GM18868 (cell line): ENCODE data around the gene MYO5B.

ENCODE experiments used
- ATAC-seq: cut with Tn5 transposase; IDR thresholded peaks from one replicate; pipeline ENCODE4 v1.9.1; 2021; ENCODE audit warnings: mild to moderate bottlenecking, moderate library complexity; ENCODE audit not compliant: unreplicated experiment

Gene MYO5B

GRCh38 chr18:49934457-49934856 is 260.5 kb downstream of the MYO5B start:
- peak; percentile 68 for ATAC-seq

- ATAC-seq: no peak
Measured at GRCh38 chr18:49933530-49934128, 261.3 kb downstream of the MYO5B start.

GRCh38 chr18:49931760-49932159 is 263.2 kb downstream of the MYO5B start:
- no peak for ATAC-seq

- ATAC-seq: no peak
Measured at GRCh38 chr18:49931179-49931578, 263.8 kb downstream of the MYO5B start.

- ATAC-seq: no peak
Measured at GRCh38 chr18:49926106-49926745, 268.7 kb downstream of the MYO5B start.

GRCh38 chr18:49924293-49924983 is 270.5 kb downstream of the MYO5B start:
- no peak for ATAC-seq

GRCh38 chr18:49922228-49922627 is 272.7 kb downstream of the MYO5B start:
- ATAC-seq: no peak

DNA sequence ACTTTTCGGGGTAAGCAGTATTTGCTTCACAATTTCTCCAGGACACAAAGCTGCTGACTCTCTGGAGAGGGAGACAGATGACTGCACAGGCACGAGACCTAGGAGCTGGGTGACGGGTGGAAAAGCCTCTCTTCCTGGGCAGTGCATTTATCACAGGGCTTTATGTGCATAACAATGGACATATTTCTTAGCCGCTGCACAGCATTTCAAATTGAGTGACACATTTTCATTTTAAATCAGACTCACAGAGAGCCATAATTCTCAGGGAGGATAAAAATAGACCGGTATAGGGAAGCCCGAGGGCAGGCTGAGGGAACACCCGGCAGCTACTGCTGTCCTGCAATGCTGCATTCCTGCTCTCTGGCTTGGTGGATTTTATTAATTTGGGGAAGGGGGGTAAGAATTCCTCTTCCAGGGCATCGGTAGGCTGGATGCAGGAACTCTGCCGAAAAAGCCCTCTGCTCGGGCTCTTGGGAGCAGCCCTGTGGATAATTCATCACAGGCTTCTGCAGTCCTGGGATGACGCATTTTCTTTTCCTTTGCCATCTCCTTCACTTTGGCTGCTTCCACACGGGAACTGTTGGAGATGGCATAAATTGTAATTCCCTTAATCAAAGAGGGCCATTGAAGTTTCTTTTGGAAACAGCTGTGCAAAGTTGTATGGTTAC is 273.5 kb downstream of the MYO5B start:
- no peak for ATAC-seq

GRCh38 chr18:49920731-49921130 is 274.2 kb downstream of the MYO5B start:
- ATAC-seq: no peak

DNA sequence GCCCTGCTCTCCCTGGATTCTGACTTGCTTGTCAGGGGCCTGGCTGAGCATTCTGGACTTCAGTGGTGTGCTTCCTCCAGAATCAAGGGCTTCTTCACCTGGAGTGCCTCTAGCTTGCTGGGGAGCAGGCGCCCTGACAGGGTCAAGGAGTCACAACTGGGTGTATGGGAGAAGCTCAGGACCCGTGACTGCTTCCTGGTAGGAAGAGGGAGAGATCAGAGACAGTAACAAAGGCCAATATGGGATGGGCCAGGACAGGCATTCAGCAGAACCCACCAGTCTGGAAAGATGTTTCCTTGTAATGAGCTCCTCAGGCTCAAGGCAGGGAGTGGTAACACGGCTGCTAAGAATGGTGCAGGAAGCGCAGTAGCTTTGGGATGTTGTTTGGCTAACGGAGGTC is 277.2 kb downstream of the MYO5B start:
- ATAC-seq: no peak

- no peak for ATAC-seq
Measured at GRCh38 chr18:49915352-49915751, 279.6 kb downstream of the MYO5B start.

DNA sequence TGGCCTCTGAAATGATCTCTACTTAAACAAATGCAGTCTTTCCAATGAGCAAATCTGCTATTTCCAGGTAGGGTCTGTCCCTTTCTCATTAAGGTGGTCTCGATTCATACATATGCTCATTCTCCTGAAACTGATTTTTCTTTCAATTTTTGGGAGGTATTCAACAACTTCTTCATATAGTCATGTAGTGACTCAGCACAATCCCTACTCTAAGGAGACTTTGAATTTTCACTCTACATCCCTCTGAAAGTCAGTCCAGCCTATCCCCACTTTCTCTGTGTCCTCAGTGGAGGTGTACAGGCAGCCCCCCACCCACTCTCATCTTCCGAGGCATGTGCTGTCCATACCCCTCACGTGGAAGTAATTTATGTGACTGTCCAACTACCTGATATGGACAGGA is 281.7 kb downstream of the MYO5B start:
- no peak for ATAC-seq

DNA sequence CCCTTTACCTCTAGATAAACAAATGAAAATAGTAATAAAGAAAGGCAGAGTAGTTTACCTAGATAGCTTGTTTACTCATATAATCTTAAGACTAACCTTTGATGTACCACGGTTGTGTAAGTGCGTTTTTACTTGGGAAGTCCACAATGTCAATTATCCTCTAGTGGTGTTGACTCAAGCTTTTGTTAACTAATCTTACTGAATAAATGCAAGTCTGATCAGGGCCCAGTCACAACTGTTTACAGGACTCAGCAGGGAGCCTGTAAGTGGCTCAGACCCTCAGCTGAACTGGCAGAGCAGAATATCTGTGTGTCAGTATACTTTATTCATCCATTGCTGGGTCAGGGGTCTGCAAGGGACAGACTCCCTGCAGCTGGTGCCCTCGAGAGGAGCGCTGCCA is 283.5 kb downstream of the MYO5B start:
- no peak for ATAC-seq

- ATAC-seq: no peak
Measured at GRCh38 chr18:49910986-49911385, 284.0 kb downstream of the MYO5B start.

DNA sequence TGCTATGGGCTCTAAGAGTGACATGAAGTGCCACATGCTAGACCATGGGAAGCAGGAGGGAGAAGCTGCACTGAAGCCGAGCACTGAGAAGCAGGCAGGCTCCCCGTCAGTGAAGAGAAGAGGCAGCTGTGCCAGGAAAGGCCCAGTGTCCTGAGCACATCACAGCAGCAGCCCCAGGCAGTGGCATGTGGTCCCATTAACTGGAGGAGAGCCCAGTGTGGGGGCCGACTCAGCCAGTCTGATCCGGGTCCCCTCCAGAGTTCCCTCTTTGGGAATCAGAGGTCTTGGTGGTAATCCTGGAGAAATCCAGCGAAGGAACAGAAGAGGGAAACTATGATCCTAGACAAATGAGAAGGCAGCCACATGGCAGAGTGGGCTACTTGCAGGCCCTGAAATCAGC is 284.9 kb downstream of the MYO5B start:
- no peak for ATAC-seq

DNA sequence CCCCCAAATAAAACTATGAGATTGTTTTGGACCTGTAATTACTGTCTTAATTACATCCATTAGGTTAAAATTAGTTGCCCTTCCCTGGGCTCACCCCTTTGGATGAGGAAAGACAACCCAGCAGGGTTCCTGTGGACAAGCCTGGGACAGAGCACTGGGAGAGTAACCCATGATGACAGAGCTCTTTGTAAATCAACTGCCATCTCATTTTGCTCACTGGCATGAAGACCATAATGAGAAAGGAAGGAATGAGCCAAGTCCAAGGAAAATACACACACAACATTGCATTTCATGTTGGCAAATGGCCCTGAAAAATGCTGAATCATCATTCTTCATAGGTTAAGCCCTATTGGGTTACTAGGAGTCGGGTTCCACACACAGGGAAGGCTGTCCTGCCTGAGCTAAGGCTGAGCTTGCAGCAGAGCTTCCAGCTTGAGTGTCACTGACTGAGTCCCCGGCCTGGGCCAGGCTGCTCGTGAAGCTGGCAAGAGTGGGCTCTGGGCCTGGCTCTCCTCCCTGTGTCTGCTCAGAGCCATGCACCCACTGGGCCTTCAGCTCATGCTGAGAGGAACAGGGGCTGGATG is 287.5 kb downstream of the MYO5B start:
- ATAC-seq: no peak

DNA sequence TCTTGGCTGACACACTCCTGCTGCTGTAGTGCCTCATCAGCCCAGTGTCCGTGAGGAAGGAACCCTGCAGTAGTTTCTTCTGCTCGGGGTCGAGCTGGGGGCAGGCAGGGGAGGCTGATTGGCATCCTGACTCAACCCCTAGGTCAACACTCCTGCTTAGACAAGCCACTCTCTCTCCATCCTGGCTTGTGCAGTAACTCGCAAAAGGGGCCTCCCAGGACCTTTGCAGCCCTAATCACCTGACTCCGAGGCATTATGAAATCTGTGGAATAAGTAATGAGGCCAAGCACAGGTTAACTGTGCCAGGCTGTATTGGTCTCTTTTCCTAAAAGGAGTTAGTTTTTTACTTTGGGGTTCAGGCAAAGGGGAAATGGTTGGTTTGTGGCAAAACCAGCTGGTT is 289.2 kb downstream of the MYO5B start:
- no peak for ATAC-seq

GRCh38 chr18:49904871-49905555 is 289.9 kb downstream of the MYO5B start:
- ATAC-seq: no peak

DNA sequence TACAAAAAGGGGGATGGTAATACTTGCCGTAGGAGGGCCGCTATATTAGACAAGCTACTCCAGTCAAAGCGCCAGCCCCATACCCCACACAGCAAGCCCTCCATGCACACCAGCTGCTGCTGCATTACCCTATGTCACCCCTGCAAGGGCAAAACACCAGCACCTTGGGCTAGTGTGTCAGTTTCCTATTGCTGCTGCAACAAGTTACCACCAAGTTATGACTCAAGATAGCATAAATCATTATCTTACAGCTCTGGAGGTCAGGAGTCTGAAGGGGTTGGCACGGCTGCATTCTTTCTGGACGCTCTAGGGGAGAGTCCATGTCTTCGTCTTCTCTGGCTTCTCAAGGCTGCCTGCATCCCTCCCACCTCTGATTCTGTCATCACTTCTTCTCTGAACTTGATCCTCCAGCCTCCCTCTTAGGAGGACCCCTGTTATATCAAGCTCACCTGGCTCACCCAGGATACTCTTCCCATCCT is 293.0 kb downstream of the MYO5B start:
- no peak for ATAC-seq

GRCh38 chr18:49899657-49900330 is 295.2 kb downstream of the MYO5B start:
- ATAC-seq: no peak
